HCT116 (cell line): ENCODE results near the gene GPANK1. TPM values are rescaled to one million over a fixed set of nuclear protein-coding genes. Genes with fewer than 3 reads are reported as not detected.

ENCODE experiments used
- ATAC-seq: fragments of 200-7000 bp; cut with Tn5 transposase; 2 replicates; pipeline ENCODE4 v1.9.1; 2020; ENCODE audit warnings: mild to moderate bottlenecking, moderate library complexity
- BruUV-seq: library from RNA; stranded (reverse); fragments of 400-500 nt; replicated peaks from 2 replicates; lab custom pipeline; 2021; lab: Mats Ljungman, UMichigan
- CTCF ChIA-PET: fragments of 300-600 bp; sonication (Branson Sonifier 250); formaldehyde crosslinking; loops from one replicate; lab custom pipeline; 2021; ENCODE audit warnings: antibody characterized with exemption; lab: Charles Lee
- POLR2A ChIA-PET: fragments of 300-600, 350-600 bp; sonication (Branson Sonifier 250); formaldehyde crosslinking; loops from one replicate; lab custom pipeline; 2021; ENCODE audit warnings: antibody characterized with exemption; lab: Charles Lee
- RAD21 ChIA-PET, 2 experiments: fragments of 300-600 bp; sonication (Branson Sonifier 250); formaldehyde crosslinking; loops; one replicate each; lab custom pipeline; 2023; ENCODE audit warnings: low total read pairs in 2 of 2; ENCODE audit not compliant: uncharacterized antibody in 2 of 2, unreplicated experiment in 2 of 2, low non-redundant PET in 1 of 2; lab: Charles Lee
- DNase-seq: peaks from one replicate; pipeline ENCODE4 v3.0.0-alpha.2; 2010; ENCODE audit warnings: low read depth, low spot score
- H2AFZ ChIP-seq: fragments of 200-600 bp; shearing (Covaris generic), sonication (generic); 2 replicates; pipeline ENCODE4 v1.6.1; 2017; ENCODE audit warnings: low read depth, mixed run types, mixed read lengths, antibody characterized with exemption, low read length; ENCODE audit not compliant: poor library complexity, severe bottlenecking
- H3K27ac ChIP-seq: 2 replicates; pipeline ENCODE4 v1.5.1; 2012; ENCODE audit warnings: low read depth, low read length
- H3K27me3 ChIP-seq: fragments of 200-600 bp; sonication (generic); 2 replicates; pipeline ENCODE4 v1.6.1; 2016; ENCODE audit warnings: mixed run types, low read length, mixed read lengths; ENCODE audit not compliant: insufficient read depth
- H3K36me3 ChIP-seq, 2 experiments: fragments of 200-500 bp in 1 of 2; fragments of 200-600 bp in 1 of 2; sonication (Bioruptor generic) in 1 of 2; sonication (generic) in 1 of 2; 2 replicates each; pipeline versions ENCODE4 v1.5.1 to v1.6.1; 2014 to 2016; ENCODE audit warnings: low read length in 2 of 2, inconsistent platforms in 1 of 2, mixed read lengths in 1 of 2, mixed run types in 1 of 2; ENCODE audit not compliant: insufficient read depth in 2 of 2, control insufficient read depth in 1 of 2
- H3K4me1 ChIP-seq, 2 experiments: fragments of 200-600 bp in 1 of 2; sonication (generic) in 1 of 2; 2 replicates each; pipeline versions ENCODE4 v1.5.1 to v1.6.1; 2012 to 2017; ENCODE audit warnings: low read length in 2 of 2, inconsistent platforms in 1 of 2, mild to moderate bottlenecking in 1 of 2, mixed read lengths in 1 of 2, mixed run types in 1 of 2, moderate library complexity in 1 of 2; ENCODE audit not compliant: insufficient read depth in 2 of 2, control insufficient read depth in 1 of 2
- H3K4me2 ChIP-seq: fragments of 200-600 bp; sonication (generic); 2 replicates; pipeline ENCODE4 v1.6.1; 2017; ENCODE audit warnings: mixed run types, low read length, mixed read lengths
- H3K4me3 ChIP-seq, 2 experiments: fragments of 200-600 bp in 1 of 2; sonication (generic) in 1 of 2; replicated peaks in 1 of 2; 2 replicates each; pipeline ENCODE4 v1.5.1; 2011 to 2016; ENCODE audit warnings: low read length in 2 of 2, control low read depth in 1 of 2, low read depth in 1 of 2, mild to moderate bottlenecking in 1 of 2, mixed read lengths in 1 of 2, mixed run types in 1 of 2
- H3K79me2 ChIP-seq: fragments of 200-600 bp; sonication (generic); 2 replicates; pipeline ENCODE4 v1.6.1; 2017; ENCODE audit warnings: mild to moderate bottlenecking, mixed run types, low read length, moderate library complexity, mixed read lengths; ENCODE audit not compliant: insufficient read depth
- H3K9ac ChIP-seq: fragments of 200-600 bp; sonication (generic); 2 replicates; pipeline ENCODE4 v1.6.1; 2016; ENCODE audit warnings: low read length, mixed read lengths
- H3K9me2 ChIP-seq: fragments of 200-600 bp; sonication (generic), shearing (Covaris generic); 2 replicates; pipeline ENCODE4 v1.6.1; 2017; ENCODE audit warnings: mixed run types, mild to moderate bottlenecking, moderate library complexity; ENCODE audit not compliant: insufficient read depth
- H3K9me3 ChIP-seq, 2 experiments: fragments of 200-500 bp in 1 of 2; fragments of 200-600 bp in 1 of 2; sonication (Bioruptor generic) in 1 of 2; sonication (generic) in 1 of 2; 2 replicates each; pipeline ENCODE4 v1.6.1; 2014 to 2017; ENCODE audit warnings: low read length in 2 of 2, mixed read lengths in 2 of 2, inconsistent platforms in 1 of 2, low read depth in 1 of 2, mild to moderate bottlenecking in 1 of 2, mixed run types in 1 of 2, moderate library complexity in 1 of 2; ENCODE audit not compliant: control insufficient read depth in 1 of 2, insufficient read depth in 1 of 2
- H4K20me1 ChIP-seq: fragments of 200-600 bp; sonication (generic), shearing (Covaris generic); 2 replicates; pipeline ENCODE4 v1.6.1; 2017; ENCODE audit warnings: mixed run types, mild to moderate bottlenecking, moderate library complexity; ENCODE audit not compliant: insufficient read depth
- CBX3 ChIP-seq: IDR thresholded peaks from 2 replicates; pipeline ENCODE4 v1.6.1; 2012; ENCODE audit warnings: low read depth
- EGR1 ChIP-seq: IDR thresholded peaks from 2 replicates; pipeline ENCODE4 v1.6.1; 2012; ENCODE audit warnings: low read depth
- ELF1 ChIP-seq: IDR thresholded peaks from 2 replicates; pipeline ENCODE4 v1.6.1; 2012; ENCODE audit warnings: low read depth, borderline replicate concordance
- FOSL1 ChIP-seq: IDR thresholded peaks from 2 replicates; pipeline ENCODE4 v1.6.1; 2012; ENCODE audit warnings: low read depth
- POLR2A ChIP-seq: IDR thresholded peaks from 2 replicates; pipeline ENCODE4 v1.7.0; 2011; ENCODE audit warnings: borderline replicate concordance; ENCODE audit not compliant: insufficient read depth, insufficient read length; ENCODE audit errors: extremely low read depth
- TCF7L2 ChIP-seq: IDR thresholded peaks from 2 replicates; pipeline ENCODE4 v1.7.0; 2011; ENCODE audit warnings: borderline replicate concordance, inconsistent platforms; ENCODE audit not compliant: insufficient read depth, insufficient read length; ENCODE audit errors: extremely low read depth
- YY1 ChIP-seq: IDR thresholded peaks from 2 replicates; pipeline ENCODE4 v1.6.1; 2011; ENCODE audit warnings: low read length, low read depth, moderate library complexity, mild to moderate bottlenecking; ENCODE audit not compliant: insufficient replicate concordance; ENCODE audit errors: extremely low read depth
- ZFX ChIP-seq: fragments of 450-650 bp; IDR thresholded peaks from 2 replicates; pipeline ENCODE4 v1.6.1; 2017
- intact Hi-C: fragments of 100-400 bp; cut with micrococcal nuclease; formaldehyde crosslinking; loops from 2 replicates; pipeline ENCODE4 v1.10.0; 2022
- total RNA-seq: library from RNA; stranded (reverse); gene quantifications from one replicate; pipeline ENCODE4 v1.2.1, GENCODE V29; 2021; ENCODE audit not compliant: unreplicated experiment
- TF ChIP-seq, protein P1 (sequence below): IDR thresholded peaks from 2 replicates; pipeline ENCODE4 v1.6.1; 2011; ENCODE audit warnings: mild to moderate bottlenecking, low read length, moderate library complexity; ENCODE audit not compliant: insufficient replicate concordance; ENCODE audit errors: extremely low read depth
- TF ChIP-seq, protein P2 (sequence below): IDR thresholded peaks from 2 replicates; pipeline ENCODE4 v1.6.1; 2012
- TF ChIP-seq, protein P3 (sequence below): IDR thresholded peaks from 2 replicates; pipeline ENCODE4 v1.6.1; 2012
- TF ChIP-seq, protein P4 (sequence below), 3 experiments: fragments of 200-600 bp in 1 of 3; sonication (generic) in 1 of 3; IDR thresholded peaks in 2 of 3; conservative IDR thresholded peaks in 1 of 3; 2 replicates each; pipeline ENCODE4 v1.5.1; 2012 to 2017; ENCODE audit warnings: low read depth in 2 of 3, low read length in 2 of 3, antibody characterized with exemption in 1 of 3, borderline replicate concordance in 1 of 3, control low read depth in 1 of 3, mild to moderate bottlenecking in 1 of 3, mixed read lengths in 1 of 3, mixed run types in 1 of 3, moderate library complexity in 1 of 3; ENCODE audit not compliant: insufficient read depth in 1 of 3

The GPANK1 gene
- total RNA-seq, 1 experiment from 2014 or later = 14.8 TPM

DNA sequence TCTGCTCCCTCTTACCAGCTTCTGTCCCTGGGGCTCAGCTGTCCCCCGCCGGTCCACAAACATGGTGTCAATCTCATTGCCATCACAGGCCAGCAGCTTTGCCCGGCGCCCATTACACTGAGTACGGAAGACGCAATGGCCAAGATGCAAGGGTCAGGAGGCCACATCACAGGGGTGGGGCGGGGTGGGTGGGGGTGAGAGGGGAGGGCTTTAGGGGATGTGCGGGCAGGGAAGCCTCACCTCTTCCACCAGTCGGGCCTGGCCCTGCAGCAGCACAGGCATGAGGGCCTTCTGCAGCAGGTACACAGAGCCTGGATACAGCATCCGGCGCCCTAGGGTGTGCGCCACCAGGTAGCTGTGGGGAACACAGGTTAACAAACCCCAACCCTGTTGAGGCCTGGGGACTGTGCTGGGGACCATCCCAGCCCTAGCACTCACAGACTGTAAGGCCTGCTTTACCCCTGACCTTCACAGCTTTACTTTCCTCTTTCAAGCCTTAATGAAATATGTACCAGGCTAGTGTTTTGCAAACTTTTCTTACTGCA lies 26.8 kb upstream of the GPANK1 start:
- no peaks in the 10 kb centered on the region for H3K9me3 ChIP-seq
- H3K4me2 ChIP-seq = no peak overlapping the region
- no peak overlapping the region for H2AFZ ChIP-seq
- no peak for TF ChIP-seq TCF7L2
- TF ChIP-seq YY1 = no peak
- ChIA-PET CTCF (no interaction called here), POLR2A (interaction anchor here (0.5 to 1.4 kb wide), 2 partner anchors 136 to 144 kb away, joined by 3 to 5 read pairs; partner anchors contain the start of genes HSPA1B and NFKBIL1), RAD21 (no interaction called here)
- no peaks in the 10 kb centered on the region for H3K79me2 ChIP-seq
- intact Hi-C loops = no loop called here
- peaks cover 19 to 25% of the 10 kb centered on the region in 2 experiments; a peak in 3 of 4 replicates for H3K36me3 ChIP-seq
- H3K9ac ChIP-seq = no peak overlapping the region
- H3K4me3 ChIP-seq = no peak overlapping the region
- H3K27me3 ChIP-seq = no peaks in the 10 kb centered on the region
- peaks cover 11 to 16% of the 10 kb centered on the region in 2 experiments for H3K4me1 ChIP-seq
- H4K20me1 ChIP-seq = no peaks in the 10 kb centered on the region
- no peaks in the 10 kb centered on the region for H3K9me2 ChIP-seq
- ATAC-seq (no peak), DNase-seq (no peak)
- no TSS peak for BruUV-seq
- H3K27ac ChIP-seq = no peak overlapping the region

DNA sequence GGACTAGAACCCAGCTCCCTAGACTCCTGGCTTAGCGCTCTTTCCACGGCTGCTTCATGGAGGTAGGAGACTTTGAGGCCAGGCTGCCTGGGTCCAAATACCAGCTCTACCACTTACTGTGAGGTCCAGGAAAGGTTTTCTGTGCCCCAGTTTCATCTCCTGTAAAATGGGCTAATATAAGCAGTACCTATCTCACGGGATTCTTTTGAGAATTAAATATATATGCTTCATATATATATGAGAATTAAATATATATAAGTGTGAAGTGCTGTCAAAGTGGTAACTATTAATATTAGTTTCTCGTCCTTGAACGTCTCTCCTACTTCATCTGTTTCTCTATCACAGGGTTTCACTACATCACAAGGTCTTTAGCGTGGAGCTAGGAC lies 26.3 kb upstream of the GPANK1 start:
- Histone ChIP-seq H3K79me2 (no peaks in the 10 kb centered on the region), H3K4me1 (peaks cover 11 to 16% of the 10 kb centered on the region in 2 experiments), H3K4me2 (peak overlapping the region; percentile 47)
- TF ChIP-seq TCF7L2 (no peak), ZFX (no peak), POLR2A (no peak), ELF1 (no peak), CBX3 (no peak), FOSL1 (no peak), EGR1 (no peak)
- TF ChIP-seq, protein P1, sequence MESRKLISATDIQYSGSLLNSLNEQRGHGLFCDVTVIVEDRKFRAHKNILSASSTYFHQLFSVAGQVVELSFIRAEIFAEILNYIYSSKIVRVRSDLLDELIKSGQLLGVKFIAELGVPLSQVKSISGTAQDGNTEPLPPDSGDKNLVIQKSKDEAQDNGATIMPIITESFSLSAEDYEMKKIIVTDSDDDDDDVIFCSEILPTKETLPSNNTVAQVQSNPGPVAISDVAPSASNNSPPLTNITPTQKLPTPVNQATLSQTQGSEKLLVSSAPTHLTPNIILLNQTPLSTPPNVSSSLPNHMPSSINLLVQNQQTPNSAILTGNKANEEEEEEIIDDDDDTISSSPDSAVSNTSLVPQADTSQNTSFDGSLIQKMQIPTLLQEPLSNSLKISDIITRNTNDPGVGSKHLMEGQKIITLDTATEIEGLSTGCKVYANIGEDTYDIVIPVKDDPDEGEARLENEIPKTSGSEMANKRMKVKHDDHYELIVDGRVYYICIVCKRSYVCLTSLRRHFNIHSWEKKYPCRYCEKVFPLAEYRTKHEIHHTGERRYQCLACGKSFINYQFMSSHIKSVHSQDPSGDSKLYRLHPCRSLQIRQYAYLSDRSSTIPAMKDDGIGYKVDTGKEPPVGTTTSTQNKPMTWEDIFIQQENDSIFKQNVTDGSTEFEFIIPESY = no peak
- TF ChIP-seq, protein P2, sequence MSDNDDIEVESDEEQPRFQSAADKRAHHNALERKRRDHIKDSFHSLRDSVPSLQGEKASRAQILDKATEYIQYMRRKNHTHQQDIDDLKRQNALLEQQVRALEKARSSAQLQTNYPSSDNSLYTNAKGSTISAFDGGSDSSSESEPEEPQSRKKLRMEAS = no peak
- TF ChIP-seq, protein P3, sequence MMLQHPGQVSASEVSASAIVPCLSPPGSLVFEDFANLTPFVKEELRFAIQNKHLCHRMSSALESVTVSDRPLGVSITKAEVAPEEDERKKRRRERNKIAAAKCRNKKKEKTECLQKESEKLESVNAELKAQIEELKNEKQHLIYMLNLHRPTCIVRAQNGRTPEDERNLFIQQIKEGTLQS = no peak
- TF ChIP-seq, protein P4, sequence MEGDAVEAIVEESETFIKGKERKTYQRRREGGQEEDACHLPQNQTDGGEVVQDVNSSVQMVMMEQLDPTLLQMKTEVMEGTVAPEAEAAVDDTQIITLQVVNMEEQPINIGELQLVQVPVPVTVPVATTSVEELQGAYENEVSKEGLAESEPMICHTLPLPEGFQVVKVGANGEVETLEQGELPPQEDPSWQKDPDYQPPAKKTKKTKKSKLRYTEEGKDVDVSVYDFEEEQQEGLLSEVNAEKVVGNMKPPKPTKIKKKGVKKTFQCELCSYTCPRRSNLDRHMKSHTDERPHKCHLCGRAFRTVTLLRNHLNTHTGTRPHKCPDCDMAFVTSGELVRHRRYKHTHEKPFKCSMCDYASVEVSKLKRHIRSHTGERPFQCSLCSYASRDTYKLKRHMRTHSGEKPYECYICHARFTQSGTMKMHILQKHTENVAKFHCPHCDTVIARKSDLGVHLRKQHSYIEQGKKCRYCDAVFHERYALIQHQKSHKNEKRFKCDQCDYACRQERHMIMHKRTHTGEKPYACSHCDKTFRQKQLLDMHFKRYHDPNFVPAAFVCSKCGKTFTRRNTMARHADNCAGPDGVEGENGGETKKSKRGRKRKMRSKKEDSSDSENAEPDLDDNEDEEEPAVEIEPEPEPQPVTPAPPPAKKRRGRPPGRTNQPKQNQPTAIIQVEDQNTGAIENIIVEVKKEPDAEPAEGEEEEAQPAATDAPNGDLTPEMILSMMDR (IDR thresholded peaks at IDR 0.05 in 2 of 3, conservative IDR thresholded peaks at IDR 0.05 in 1 of 3; ENCODE audit: borderline replicate concordance in 1 of 3, insufficient read depth in 1 of 3, low read depth in 2 of 3, low read length in 2 of 3) = no peak
- TF ChIP-seq, all 23 proteins: peak for 0
- intact Hi-C loops = no loop called here
- Histone ChIP-seq H2AFZ (no peak overlapping the region), H3K9me3 (no peaks in the 10 kb centered on the region), H3K9ac (peak overlapping the region; percentile 30; the same call in 1 of the 2 replicates), H3K27ac (0 out of 2 replicates have a peak overlapping the region, but pooled peaks have one; percentile 23), H3K9me2 (no peaks in the 10 kb centered on the region), H4K20me1 (no peaks in the 10 kb centered on the region), H3K4me3 (no peak overlapping the region), H3K27me3 (no peaks in the 10 kb centered on the region), H3K36me3 (peaks cover 13 to 25% of the 10 kb centered on the region in 2 experiments; a peak in 2 of 4 replicates)
- ChIA-PET POLR2A (interaction anchor here (0.5 to 1.4 kb wide), 3 partner anchors 12 to 144 kb away, joined by 3 to 5 read pairs (median 3); partner anchors contain the start of genes ABHD16A, HSPA1B and NFKBIL1), CTCF (interaction anchor here (0.7 to 1.1 kb wide), 2 partner anchors 39 to 172 kb away, joined by 3 read pairs; partner anchors contain the start of gene NEU1), RAD21 (no interaction called here)
- BruUV-seq = no TSS peak
- no peak for ATAC-seq
- no peak for DNase-seq
